Karpas-422 (cell line): ENCODE results near the gene DCAF7. TPM values are rescaled to one million over a fixed set of nuclear protein-coding genes. Genes with fewer than 3 reads are reported as not detected.

Experiments used
- DNase-seq: peaks from one replicate; pipeline ENCODE4 v3.0.0-alpha.2; 2015
- H2AFZ ChIP-seq: fragments of 200-600 bp; sonication (generic); 2 replicates; pipeline ENCODE4 v1.6.1; 2014; ENCODE audit warnings: antibody characterized with exemption, low read length, mixed read lengths
- H3K27ac ChIP-seq: fragments of 200-600 bp; sonication (generic); 2 replicates; pipeline ENCODE4 v1.5.1; 2014; ENCODE audit warnings: mild to moderate bottlenecking, low read length, moderate library complexity
- H3K27me3 ChIP-seq: fragments of 200-600 bp; sonication (generic); 2 replicates; pipeline ENCODE4 v1.6.1; 2014; ENCODE audit warnings: low read length, mixed read lengths
- H3K36me3 ChIP-seq: fragments of 200-600 bp; sonication (generic); 2 replicates; pipeline ENCODE4 v1.6.1; 2014; ENCODE audit warnings: low read length, mixed read lengths; ENCODE audit not compliant: insufficient read depth
- H3K4me1 ChIP-seq: fragments of 200-600 bp; sonication (generic); 2 replicates; pipeline ENCODE4 v1.6.1; 2014; ENCODE audit warnings: mild to moderate bottlenecking, low read length, mixed read lengths
- H3K4me2 ChIP-seq: fragments of 200-600 bp; sonication (generic); 2 replicates; pipeline ENCODE4 v1.6.1; 2014; ENCODE audit warnings: low read length, low read depth, mild to moderate bottlenecking; ENCODE audit not compliant: poor library complexity, severe bottlenecking
- H3K4me3 ChIP-seq: fragments of 200-600 bp; sonication (generic); 2 replicates; pipeline ENCODE4 v1.5.1; 2014; ENCODE audit warnings: mild to moderate bottlenecking, antibody characterized with exemption, low read length, mixed read lengths
- H3K79me2 ChIP-seq: fragments of 200-600 bp; sonication (generic); 2 replicates; pipeline ENCODE4 v1.6.1; 2014; ENCODE audit warnings: mild to moderate bottlenecking, low read length, mixed read lengths
- H3K9ac ChIP-seq: fragments of 200-600 bp; sonication (generic); 2 replicates; pipeline ENCODE4 v1.6.0; 2014; ENCODE audit warnings: low read length
- H3K9me2 ChIP-seq: fragments of 200-600 bp; sonication (generic), shearing (Covaris generic); replicated peaks from 2 replicates; pipeline ENCODE4 v1.6.0; 2014; ENCODE audit warnings: mild to moderate bottlenecking, low read length, moderate library complexity; ENCODE audit not compliant: insufficient read depth
- H3K9me3 ChIP-seq: fragments of 300-700, 200-600 bp; sonication (generic); 2 replicates; pipeline ENCODE4 v1.6.1; 2014; ENCODE audit warnings: low read length, mixed read lengths
- H4K20me1 ChIP-seq: fragments of 200-600 bp; sonication (generic); 2 replicates; pipeline ENCODE4 v1.6.1; 2014; ENCODE audit warnings: mild to moderate bottlenecking, antibody characterized with exemption, low read length, low read depth; ENCODE audit not compliant: insufficient read depth
- total RNA-seq: library from RNA; depleted of rRNA; stranded (reverse); fragments of >200 nt; shearing (Covaris generic); gene quantifications from 2 replicates; pipeline ENCODE4 v1.2.3, GENCODE V29; 2014; ENCODE audit warnings: low replicate concordance

The DCAF7 gene
- total RNA-seq, 1 experiment from 2014 or later: 72.3 TPM

- Histone ChIP-seq H3K4me3 (no peak overlapping the region), H2AFZ (no peak overlapping the region), H3K36me3 (no peaks in the 10 kb centered on the region), H3K9ac (no peak overlapping the region; the same call in 1 of the 2 replicates), H3K27ac (no peak overlapping the region), H3K9me2 (no peaks in the 10 kb centered on the region), H3K4me2 (no peak overlapping the region), H4K20me1 (no peaks in the 10 kb centered on the region), H3K9me3 (no peaks in the 10 kb centered on the region), H3K79me2 (no peaks in the 10 kb centered on the region), H3K27me3 (no peaks in the 10 kb centered on the region), H3K4me1 (peaks cover 57% of the 10 kb centered on the region)
- DNase-seq: no peak
Observed at GRCh38 chr17:63519972-63520882, 30.1 kb upstream of the DCAF7 start.

- H3K36me3 ChIP-seq: no peaks in the 10 kb centered on the region
- H3K9me2 ChIP-seq: no peaks in the 10 kb centered on the region
- H2AFZ ChIP-seq: no peak within 1 kb of the TSS
- no peaks in the 10 kb centered on the region for H3K9me3 ChIP-seq
- DNase-seq: no peak
- no peaks in the 10 kb centered on the region for H4K20me1 ChIP-seq
- H3K27me3 ChIP-seq: no peaks in the 10 kb centered on the region
- H3K9ac ChIP-seq: no peak within 1 kb of the TSS
- H3K4me1 ChIP-seq: peaks cover 40% of the 10 kb centered on the region
- H3K4me3 ChIP-seq: no peak within 1 kb of the TSS
- H3K4me2 ChIP-seq: no peak within 1 kb of the TSS
- H3K79me2 ChIP-seq: no peaks in the 10 kb centered on the region
- H3K27ac ChIP-seq: no peak within 1 kb of the TSS
Observed at GRCh38 chr17:63523253-63523855, 26.9 kb upstream of the DCAF7 start, which contains the start of gene KCNH6. Gene KCNH6 (plus strand): TSS chr17:63523358. CDS start chr17:63523414, 56 bp downstream.

- H4K20me1 ChIP-seq: no peaks in the 10 kb centered on the region
- no peak overlapping the region for H3K9ac ChIP-seq
- peaks cover 33% of the 10 kb centered on the region for H3K4me1 ChIP-seq
- no peaks in the 10 kb centered on the region for H3K9me2 ChIP-seq
- H3K9me3 ChIP-seq: no peaks in the 10 kb centered on the region
- no peak overlapping the region for H3K4me3 ChIP-seq
- H3K4me2 ChIP-seq: no peak overlapping the region
- no peak overlapping the region for H2AFZ ChIP-seq
- no peaks in the 10 kb centered on the region for H3K36me3 ChIP-seq
- H3K27me3 ChIP-seq: no peaks in the 10 kb centered on the region
- H3K79me2 ChIP-seq: no peaks in the 10 kb centered on the region
- DNase-seq: no peak
- no peak overlapping the region for H3K27ac ChIP-seq
Observed at GRCh38 chr17:63524051-63524450, 26.2 kb upstream of the DCAF7 start.

GRCh38 chr17:63525190-63525946 is 24.9 kb upstream of the DCAF7 start:
- H3K9me2 ChIP-seq: no peaks in the 10 kb centered on the region
- no peak for DNase-seq
- H3K27me3 ChIP-seq: no peaks in the 10 kb centered on the region
- H3K9ac ChIP-seq: no peak overlapping the region
- no peaks in the 10 kb centered on the region for H4K20me1 ChIP-seq
- H3K27ac ChIP-seq: no peak overlapping the region
- no peaks in the 10 kb centered on the region for H3K9me3 ChIP-seq
- H3K4me3 ChIP-seq: no peak overlapping the region
- no peaks in the 10 kb centered on the region for H3K36me3 ChIP-seq
- peaks cover 20% of the 10 kb centered on the region for H3K4me1 ChIP-seq
- H3K79me2 ChIP-seq: no peaks in the 10 kb centered on the region
- no peak overlapping the region for H3K4me2 ChIP-seq
- no peak overlapping the region for H2AFZ ChIP-seq

GRCh38 chr17:63526861-63527260 is 23.4 kb upstream of the DCAF7 start:
- Histone ChIP-seq H3K27ac (no peak overlapping the region), H2AFZ (no peak overlapping the region), H3K36me3 (no peaks in the 10 kb centered on the region), H4K20me1 (no peaks in the 10 kb centered on the region), H3K9me2 (no peaks in the 10 kb centered on the region), H3K4me3 (no peak overlapping the region), H3K79me2 (no peaks in the 10 kb centered on the region), H3K4me2 (no peak overlapping the region), H3K9me3 (no peaks in the 10 kb centered on the region), H3K4me1 (peaks cover 28% of the 10 kb centered on the region), H3K9ac (no peak overlapping the region), H3K27me3 (no peaks in the 10 kb centered on the region)
- DNase-seq: no peak

GRCh38 chr17:63528183-63528582 is 22.1 kb upstream of the DCAF7 start:
- Histone ChIP-seq H3K4me2 (no peak overlapping the region), H3K36me3 (no peaks in the 10 kb centered on the region), H3K9ac (no peak overlapping the region), H3K4me3 (no peak overlapping the region), H2AFZ (no peak overlapping the region), H3K27me3 (no peaks in the 10 kb centered on the region), H3K9me2 (no peaks in the 10 kb centered on the region), H3K4me1 (peaks cover 37% of the 10 kb centered on the region), H3K9me3 (no peaks in the 10 kb centered on the region), H3K79me2 (no peaks in the 10 kb centered on the region), H3K27ac (no peak overlapping the region), H4K20me1 (no peaks in the 10 kb centered on the region)
- DNase-seq: no peak

GRCh38 chr17:63529711-63530556 is 20.3 kb upstream of the DCAF7 start:
- H3K4me2 ChIP-seq: no peak overlapping the region
- no peaks in the 10 kb centered on the region for H3K9me3 ChIP-seq

More at GRCh38 chr17:63529711-63530556, 20.3 kb upstream of the DCAF7 start:
- no peaks in the 10 kb centered on the region for H3K79me2 ChIP-seq
- no peak overlapping the region for H3K27ac ChIP-seq
- H3K36me3 ChIP-seq: no peaks in the 10 kb centered on the region
- no peak overlapping the region for H2AFZ ChIP-seq
- DNase-seq: peak; percentile 48
- no peak overlapping the region for H3K4me3 ChIP-seq
- H3K4me1 ChIP-seq: peaks cover 37% of the 10 kb centered on the region
- H3K27me3 ChIP-seq: no peaks in the 10 kb centered on the region
- no peak overlapping the region for H3K9ac ChIP-seq
- no peaks in the 10 kb centered on the region for H4K20me1 ChIP-seq
- no peaks in the 10 kb centered on the region for H3K9me2 ChIP-seq
